H1 (cell line): ENCODE data around the gene MBD5. TPM values are rescaled to one million over a fixed set of nuclear protein-coding genes. Genes with fewer than 3 reads are reported as not detected.

ENCODE experiments used
- CTCF ChIA-PET: fragments of 300-600 bp; sonication (Branson Sonifier 250); formaldehyde crosslinking; loops from one replicate; lab custom pipeline; 2021; ENCODE audit not compliant: partially characterized antibody; lab: Charles Lee
- POLR2A ChIA-PET: fragments of 300-600 bp; sonication (Branson Sonifier 250); formaldehyde crosslinking; loops from one replicate; lab custom pipeline; 2021; ENCODE audit warnings: inconsistent platforms; ENCODE audit not compliant: partially characterized antibody; lab: Charles Lee
- DNase-seq, 2 experiments: peaks; one replicate each; pipeline versions ENCODE4 v3.0.0 to v3.0.0-alpha.2; 2010 to 2022; ENCODE audit warnings: low spot score in 2 of 2, low read depth in 1 of 2, mixed read lengths in 1 of 2
- FAIRE-seq: peaks from 2 replicates; lab custom pipeline; 2011; peaks lifted over from hg19 to GRCh38; lab: Jason Lieb, UNC
- H2AFZ ChIP-seq: 2 replicates; pipeline ENCODE4 v1.8.1; 2012; ENCODE audit warnings: low read length, inconsistent platforms
- H2AK5ac ChIP-seq: 2 replicates; pipeline ENCODE4 v1.6.1; 2013; ENCODE audit warnings: low read depth, low read length
- H2BK120ac ChIP-seq: replicated peaks from 2 replicates; pipeline ENCODE3; 2013; ENCODE audit warnings: low read depth, low read length, inconsistent platforms
- H2BK12ac ChIP-seq: 2 replicates; pipeline ENCODE4 v1.6.1; 2013; ENCODE audit warnings: low read depth, low read length
- H2BK15ac ChIP-seq: 2 replicates; pipeline ENCODE4 v1.6.1; 2013; ENCODE audit warnings: low read length
- H2BK20ac ChIP-seq: 2 replicates; pipeline ENCODE4 v1.6.1; 2013; ENCODE audit warnings: low read length
- H2BK5ac ChIP-seq: 2 replicates; pipeline ENCODE4 v1.6.1; 2013; ENCODE audit warnings: low read depth, low read length
- H3K14ac ChIP-seq: 2 replicates; pipeline ENCODE4 v1.6.1; 2013; ENCODE audit warnings: inconsistent platforms; ENCODE audit not compliant: insufficient read length
- H3K18ac ChIP-seq: 2 replicates; pipeline ENCODE4 v1.6.1; 2013; ENCODE audit warnings: low read length; ENCODE audit errors: extremely low read depth
- H3K23ac ChIP-seq: 2 replicates; pipeline ENCODE4 v1.6.1; 2013; ENCODE audit warnings: inconsistent platforms; ENCODE audit not compliant: insufficient read length
- H3K23me2 ChIP-seq: 2 replicates; pipeline ENCODE4 v1.6.1; 2013; ENCODE audit warnings: low read depth, low read length
- H3K27ac ChIP-seq: 2 replicates; pipeline ENCODE4 v1.6.1; 2011; ENCODE audit warnings: low read depth, low read length, inconsistent platforms
- H3K27me3 ChIP-seq, 4 experiments: replicated peaks in 1 of 4; 1 replicate in 1 of 4; 2 replicates in 3 of 4; pipeline versions ENCODE4 v1.6.1 to v1.8.1; 2011 to 2013; ENCODE audit warnings: low read length in 3 of 4, mild to moderate bottlenecking in 3 of 4, inconsistent platforms in 2 of 4, mixed read lengths in 2 of 4, moderate library complexity in 1 of 4; ENCODE audit not compliant: control insufficient read depth in 3 of 4, insufficient read depth in 3 of 4; ENCODE audit errors: extremely low read depth in 1 of 4
- H3K36me3 ChIP-seq, 4 experiments: 2 replicates each; pipeline versions ENCODE4 v1.6.1 to v1.8.1; 2011 to 2013; ENCODE audit warnings: mild to moderate bottlenecking in 4 of 4, low read length in 3 of 4, moderate library complexity in 2 of 4, control low read depth in 1 of 4, inconsistent platforms in 1 of 4; ENCODE audit not compliant: insufficient read depth in 4 of 4, control insufficient read depth in 2 of 4
- H3K4ac ChIP-seq: replicated peaks from 2 replicates; pipeline ENCODE3; 2013; ENCODE audit warnings: low read length, low read depth, mixed read lengths, inconsistent platforms; ENCODE audit not compliant: insufficient read length
- H3K4me1 ChIP-seq, 4 experiments: replicated peaks in 1 of 4; 1 replicate in 1 of 4; 2 replicates in 3 of 4; pipeline versions ENCODE4 v1.6.1 to v1.8.1; 2011 to 2013; ENCODE audit warnings: low read length in 3 of 4, inconsistent platforms in 2 of 4, mixed read lengths in 1 of 4; ENCODE audit not compliant: insufficient read depth in 4 of 4, control insufficient read depth in 3 of 4
- H3K4me2 ChIP-seq, 2 experiments: 2 replicates each; pipeline versions ENCODE4 v1.6.1 to v1.8.1; 2011 to 2013; ENCODE audit warnings: low read depth in 2 of 2, low read length in 2 of 2, control low read depth in 1 of 2, inconsistent platforms in 1 of 2, mild to moderate bottlenecking in 1 of 2; ENCODE audit not compliant: insufficient read depth in 1 of 2
- H3K4me3 ChIP-seq, 4 experiments: fragments of 200-600, 300-600 bp in 1 of 4; sonication (generic), shearing (Covaris generic), sonication (Bioruptor Twin) in 1 of 4; 2 replicates each; pipeline versions ENCODE4 v1.5.1 to v1.8.1; 2011 to 2016; ENCODE audit warnings: low read length in 4 of 4, low read depth in 3 of 4, control low read depth in 2 of 4, inconsistent platforms in 2 of 4, mild to moderate bottlenecking in 2 of 4, mixed read lengths in 1 of 4, moderate library complexity in 1 of 4; ENCODE audit not compliant: insufficient read depth in 2 of 4; ENCODE audit errors: extremely low read depth in 1 of 4
- H3K56ac ChIP-seq: replicated peaks from 2 replicates; pipeline ENCODE3; 2013; ENCODE audit warnings: low read depth, mild to moderate bottlenecking, mixed read lengths, low read length, inconsistent platforms; ENCODE audit not compliant: insufficient read length
- H3K79me1 ChIP-seq: 2 replicates; pipeline ENCODE4 v1.6.1; 2013; ENCODE audit warnings: low read depth, low read length, control low read depth
- H3K79me2 ChIP-seq, 2 experiments: 2 replicates each; pipeline versions ENCODE4 v1.6.1 to v1.8.1; 2012 to 2013; ENCODE audit warnings: low read length in 2 of 2, mild to moderate bottlenecking in 2 of 2, inconsistent platforms in 1 of 2; ENCODE audit not compliant: insufficient read depth in 2 of 2, control insufficient read depth in 1 of 2
- H3K9ac ChIP-seq, 4 experiments: replicated peaks in 1 of 4; 1 replicate in 1 of 4; 2 replicates in 3 of 4; pipeline versions ENCODE4 v1.6.1 to v1.8.1; 2011 to 2013; ENCODE audit warnings: low read depth in 3 of 4, low read length in 3 of 4, control low read depth in 2 of 4, mild to moderate bottlenecking in 2 of 4, moderate library complexity in 2 of 4, inconsistent platforms in 1 of 4; ENCODE audit errors: extremely low read depth in 1 of 4
- H3K9me3 ChIP-seq, 2 experiments: 2 replicates each; pipeline versions ENCODE4 v1.6.1 to v1.8.1; 2012 to 2013; ENCODE audit warnings: mild to moderate bottlenecking in 2 of 2, moderate library complexity in 2 of 2, control low read depth in 1 of 2, inconsistent platforms in 1 of 2, low read depth in 1 of 2, low read length in 1 of 2, mixed read lengths in 1 of 2; ENCODE audit not compliant: insufficient read depth in 2 of 2
- H4K20me1 ChIP-seq, 2 experiments: replicated peaks in 1 of 2; 2 replicates each; pipeline versions ENCODE3 to v1.8.1; 2011 to 2013; ENCODE audit warnings: inconsistent platforms in 2 of 2, low read length in 2 of 2, mild to moderate bottlenecking in 1 of 2; ENCODE audit not compliant: insufficient read depth in 2 of 2, control insufficient read depth in 1 of 2
- H4K5ac ChIP-seq: 2 replicates; pipeline ENCODE4 v1.6.1; 2013; ENCODE audit warnings: low read length, low read depth, mixed read lengths, inconsistent platforms; ENCODE audit not compliant: insufficient read length
- H4K8ac ChIP-seq: 2 replicates; pipeline ENCODE4 v1.8.0; 2013; ENCODE audit warnings: mild to moderate bottlenecking, moderate library complexity, low read length, inconsistent platforms; ENCODE audit not compliant: insufficient read depth; ENCODE audit errors: extremely low read depth
- H4K91ac ChIP-seq: replicated peaks from 2 replicates; pipeline ENCODE3; 2013; ENCODE audit warnings: low read length, mixed read lengths, inconsistent platforms; ENCODE audit not compliant: insufficient read length
- CBX5 ChIP-seq: fragments of 300-800, 300-1000 bp; sonication (generic); IDR thresholded peaks from 2 replicates; pipeline ENCODE4 v1.7.1; 2016; ENCODE audit warnings: antibody characterized with exemption, low read length, low read depth
- MAFK ChIP-seq: IDR thresholded peaks from 2 replicates; pipeline ENCODE4 v1.6.1; 2012; ENCODE audit warnings: low read depth, mild to moderate bottlenecking, improper control_type of control experiment, low read length
- NANOG ChIP-seq: IDR thresholded peaks from 2 replicates; pipeline ENCODE4 v1.6.1; 2011; ENCODE audit warnings: low read length, low read depth, mild to moderate bottlenecking, inconsistent platforms; ENCODE audit not compliant: insufficient read depth, poor library complexity, severe bottlenecking
- NRF1 ChIP-seq: IDR thresholded peaks from 2 replicates; pipeline ENCODE4 v1.6.1; 2011; ENCODE audit warnings: mild to moderate bottlenecking, low read depth, low read length, improper control_type of control experiment
- POU5F1 ChIP-seq: IDR thresholded peaks from 2 replicates; pipeline ENCODE4 v1.6.1; 2011; ENCODE audit warnings: low read depth, mild to moderate bottlenecking, low read length, moderate library complexity
- SIN3A ChIP-seq, 2 experiments: IDR thresholded peaks in 1 of 2; conservative IDR thresholded peaks in 1 of 2; 2 replicates each; pipeline ENCODE4 v1.6.1; 2011 to 2012; ENCODE audit warnings: low read length in 2 of 2, improper control_type of control experiment in 1 of 2, low read depth in 1 of 2, mild to moderate bottlenecking in 1 of 2
- SIX5 ChIP-seq: IDR thresholded peaks from 2 replicates; pipeline ENCODE4 v1.6.1; 2011; ENCODE audit warnings: mild to moderate bottlenecking, low read depth, low read length
- WGBS, 2 experiments: shearing (Covaris generic) in 1 of 2; methylation state at CpG; one replicate each; pipeline versions ENCODE4 v1.1.6 to v1.1.7; 2013 to 2015; ENCODE audit warnings: low lambda C conversion rate in 2 of 2, mixed read lengths in 2 of 2, inconsistent platforms in 1 of 2, low coverage in 1 of 2, missing lambda C conversion rate in 1 of 2; ENCODE audit not compliant: insufficient replicate concordance in 2 of 2, insufficient coverage in 1 of 2, insufficient read length in 1 of 2; ENCODE audit errors: extremely low coverage in 1 of 2, missing lambda C conversion rate in 1 of 2; 5-methylcytosine and 5-hydroxymethylcytosine counted together
- polyA plus RNA-seq, 7 experiments: library from polyadenylated mRNA; depleted of rRNA in 3 of 7; stranded (reverse) in 5 of 7; unstranded in 2 of 7; fragments of >200 nt in 5 of 7; fragments of 200-250 nt in 2 of 7; gene quantifications; 1 replicate in 5 of 7; 2 replicates in 1 of 7; 4 replicates in 1 of 7; pipeline versions ENCODE4 v1.2.1 to v1.2.3, GENCODE V29; 2011 to 2013; ENCODE audit warnings: missing spikeins in 2 of 7, mixed read lengths in 2 of 7
- total RNA-seq: library from RNA; stranded (reverse); fragmentation: NEBNext Ultra II Directional; extraction: Animal tissue kit (Norgen Biotek cat#: 25700); gene quantifications from 2 replicates; pipeline ENCODE4 v1.2.1, GENCODE V29; 2021
- TF ChIP-seq, protein P1 (sequence below): IDR thresholded peaks from 2 replicates; pipeline ENCODE4 v1.6.1; 2011; ENCODE audit warnings: low read depth, mild to moderate bottlenecking, low read length; ENCODE audit not compliant: insufficient read depth
- TF ChIP-seq, protein P2 (sequence below), 3 experiments: IDR thresholded peaks; 1 replicate in 2 of 3; 2 replicates in 1 of 3; pipeline versions ENCODE4 v1.5.1 to v1.6.1; 2011; ENCODE audit warnings: low read length in 3 of 3, mild to moderate bottlenecking in 3 of 3, inconsistent platforms in 2 of 3, low read depth in 1 of 3, moderate library complexity in 1 of 3; ENCODE audit not compliant: insufficient read depth in 1 of 3; ENCODE audit errors: control extremely low read depth in 1 of 3

MBD5 gene
- total and polyA plus RNA-seq, 2 of the 8 experiments (the other 6 are each of a cell fraction or from before 2014, with no cell fraction given), result 9.7 to 29.4 TPM

DNA sequence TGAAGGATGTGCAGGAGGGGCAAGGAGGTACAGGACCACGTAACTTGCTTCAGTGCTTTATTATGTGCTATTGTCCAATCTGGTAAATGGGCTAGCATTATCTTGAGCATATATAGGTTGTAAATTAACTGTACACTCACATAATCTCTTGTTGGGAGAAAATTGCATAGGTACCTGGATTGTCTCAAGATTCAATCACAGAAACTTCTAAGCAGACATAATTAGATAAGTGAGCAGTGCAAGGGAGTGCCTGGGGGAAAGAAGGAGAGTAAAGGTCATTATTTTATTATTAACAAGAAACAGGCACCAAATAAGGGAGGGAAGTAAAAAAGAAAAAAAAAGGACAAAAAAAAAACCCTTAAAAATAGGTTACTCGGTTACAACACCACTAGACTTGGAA lies 186.2 kb downstream of the MBD5 start:
- H4K8ac ChIP-seq, result no peak overlapping the region
- H4K20me1 ChIP-seq, result no peaks in the 10 kb centered on the region
- H2AK5ac ChIP-seq, result no peak overlapping the region
- H3K27ac ChIP-seq, result no peak overlapping the region
- no peak overlapping the region for H3K14ac ChIP-seq
- no peak overlapping the region for H4K91ac ChIP-seq
- no peaks in the 10 kb centered on the region for H3K4me1 ChIP-seq
- no peak overlapping the region for H2BK12ac ChIP-seq
- H3K4me3 ChIP-seq, result no peak overlapping the region
- DNase-seq (no peak), FAIRE-seq (no peak)
- no peaks in the 10 kb centered on the region for H3K79me1 ChIP-seq
- H3K23ac ChIP-seq, result no peak overlapping the region
- H3K23me2 ChIP-seq, result no peaks in the 10 kb centered on the region
- WGBS, 2 experiments, result 73% methylated on average over 2 of the region's 2 CpGs; no CpG with 5 or more reads in 1 of the 2 experiments
- no peak overlapping the region for H2BK120ac ChIP-seq
- no peak overlapping the region for H2AFZ ChIP-seq
- H2BK5ac ChIP-seq, result no peak overlapping the region
- H3K4ac ChIP-seq, result no peak overlapping the region
- no peak overlapping the region for H2BK20ac ChIP-seq
- no peak overlapping the region for H2BK15ac ChIP-seq
- no peak overlapping the region for H3K4me2 ChIP-seq
- ChIA-PET CTCF (interaction anchor here (0.6 to 1.6 kb wide), 2 partner anchors 302 to 770 kb away, joined by 3 to 5 read pairs; no protein-coding TSS in a partner anchor), POLR2A (no interaction called here)
- no peaks in the 10 kb centered on the region for H3K36me3 ChIP-seq
- no peaks in the 10 kb centered on the region for H3K9me3 ChIP-seq
- H3K18ac ChIP-seq, result no peak overlapping the region
- no peak overlapping the region for H4K5ac ChIP-seq
- no peak overlapping the region for H3K9ac ChIP-seq
- no peaks in the 10 kb centered on the region for H3K27me3 ChIP-seq
- no peaks in the 10 kb centered on the region for H3K79me2 ChIP-seq
- H3K56ac ChIP-seq, result no peak overlapping the region
- TF ChIP-seq NANOG, result no peak
- TF ChIP-seq CBX5, result no peak
- no peak for TF ChIP-seq SIN3A (conservative IDR thresholded peaks at IDR 0.05 in 1 of 2, IDR thresholded peaks at IDR 0.05 in 1 of 2; ENCODE audit: low read depth in 1 of 2, low read length in 2 of 2)
- TF ChIP-seq SIX5, result no peak
- TF ChIP-seq, protein P1, sequence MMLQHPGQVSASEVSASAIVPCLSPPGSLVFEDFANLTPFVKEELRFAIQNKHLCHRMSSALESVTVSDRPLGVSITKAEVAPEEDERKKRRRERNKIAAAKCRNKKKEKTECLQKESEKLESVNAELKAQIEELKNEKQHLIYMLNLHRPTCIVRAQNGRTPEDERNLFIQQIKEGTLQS, result no peak
- TF ChIP-seq, protein P2, sequence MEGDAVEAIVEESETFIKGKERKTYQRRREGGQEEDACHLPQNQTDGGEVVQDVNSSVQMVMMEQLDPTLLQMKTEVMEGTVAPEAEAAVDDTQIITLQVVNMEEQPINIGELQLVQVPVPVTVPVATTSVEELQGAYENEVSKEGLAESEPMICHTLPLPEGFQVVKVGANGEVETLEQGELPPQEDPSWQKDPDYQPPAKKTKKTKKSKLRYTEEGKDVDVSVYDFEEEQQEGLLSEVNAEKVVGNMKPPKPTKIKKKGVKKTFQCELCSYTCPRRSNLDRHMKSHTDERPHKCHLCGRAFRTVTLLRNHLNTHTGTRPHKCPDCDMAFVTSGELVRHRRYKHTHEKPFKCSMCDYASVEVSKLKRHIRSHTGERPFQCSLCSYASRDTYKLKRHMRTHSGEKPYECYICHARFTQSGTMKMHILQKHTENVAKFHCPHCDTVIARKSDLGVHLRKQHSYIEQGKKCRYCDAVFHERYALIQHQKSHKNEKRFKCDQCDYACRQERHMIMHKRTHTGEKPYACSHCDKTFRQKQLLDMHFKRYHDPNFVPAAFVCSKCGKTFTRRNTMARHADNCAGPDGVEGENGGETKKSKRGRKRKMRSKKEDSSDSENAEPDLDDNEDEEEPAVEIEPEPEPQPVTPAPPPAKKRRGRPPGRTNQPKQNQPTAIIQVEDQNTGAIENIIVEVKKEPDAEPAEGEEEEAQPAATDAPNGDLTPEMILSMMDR (IDR thresholded peaks at IDR 0.05; ENCODE audit: control extremely low read depth in 1 of 3, insufficient read depth in 1 of 3, low read depth in 1 of 3, low read length in 3 of 3), result no peak
- no peak for TF ChIP-seq MAFK
- TF ChIP-seq POU5F1, result no peak
- TF ChIP-seq NRF1, result no peak
